Activated CD4-positive, alpha-beta memory T cell treated with anti-CD3 and anti-CD28 coated beads, Interleukin-2, amount 10 ng/mL, durations not matched to agents 7 days and 5 days (primary cell): Measurements from ENCODE around the gene COX7A2L. TPM values are rescaled to one million over a fixed set of nuclear protein-coding genes. Genes with fewer than 3 reads are reported as not detected.
"Not testable (repeated sequence)": the region's sequence is repeated elsewhere in the genome, so short reads cannot be mapped to it uniquely, and the experiment has no call there.

ENCODE experiments used
- CTCF ChIA-PET: fragments of 350-600 bp; sonication (Branson Sonifier 250); formaldehyde crosslinking; loops from one replicate; lab custom pipeline; 2021; ENCODE audit warnings: antibody characterized with exemption, inconsistent platforms; lab: Charles Lee
- POLR2A ChIA-PET: fragments of 350-600 bp; sonication (Branson Sonifier 250); formaldehyde crosslinking; loops from one replicate; lab custom pipeline; 2021; ENCODE audit warnings: antibody characterized with exemption; lab: Charles Lee
- DNase-seq: peaks from one replicate; pipeline ENCODE4 v3.0.0-alpha.2; 2020
- H3K27ac Mint-ChIP-seq: one replicate; pipeline ENCODE4 v1.8.0; 2021; ENCODE audit warnings: mild to moderate bottlenecking, mixed read lengths
- H3K27me3 Mint-ChIP-seq: one replicate; pipeline ENCODE4 v1.8.0; 2021; ENCODE audit warnings: mixed read lengths
- H3K36me3 Mint-ChIP-seq: one replicate; pipeline ENCODE4 v1.8.0; 2021; ENCODE audit warnings: low read depth, mixed read lengths
- H3K4me1 Mint-ChIP-seq: one replicate; pipeline ENCODE4 v1.8.0; 2021; ENCODE audit warnings: mixed read lengths
- H3K4me3 Mint-ChIP-seq: one replicate; pipeline ENCODE4 v1.8.0; 2021; ENCODE audit warnings: mild to moderate bottlenecking, mixed read lengths
- H3K9me3 Mint-ChIP-seq: one replicate; pipeline ENCODE4 v1.8.0; 2021; ENCODE audit warnings: mixed read lengths
- total RNA-seq, 2 experiments: library from RNA; stranded (reverse); gene quantifications; one replicate each; pipeline ENCODE4 v1.2.3, GENCODE V29; 2021

COX7A2L gene
- total RNA-seq, 2 experiments from 2014 or later, result 102 TPM

DNA sequence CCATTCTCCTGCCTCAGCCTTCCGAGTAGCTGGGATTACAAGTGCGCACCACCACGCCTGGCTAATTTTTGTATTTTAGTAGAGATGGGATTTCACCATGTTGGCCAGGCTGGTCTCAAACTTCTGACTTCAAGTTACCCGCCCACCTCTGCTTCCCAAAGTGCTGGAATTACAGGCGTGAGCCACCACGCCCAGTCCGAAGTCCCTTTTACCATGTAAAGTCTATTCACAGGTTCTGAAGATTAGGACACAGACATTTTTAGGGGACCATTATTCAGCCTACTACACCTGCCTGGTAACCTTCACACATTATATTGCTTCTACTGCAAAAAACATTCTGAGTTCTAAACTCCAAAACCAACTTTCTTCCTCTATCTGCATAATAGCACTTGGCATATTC, 19.0 kb upstream of the COX7A2L start:
- DNase-seq, H3K27ac Mint-ChIP-seq, POLR2A ChIA-PET, H3K27me3 Mint-ChIP-seq, H3K9me3 Mint-ChIP-seq, H3K4me1 Mint-ChIP-seq, H3K4me3 Mint-ChIP-seq, H3K36me3 Mint-ChIP-seq, CTCF ChIA-PET: not testable (repeated sequence)

DNA sequence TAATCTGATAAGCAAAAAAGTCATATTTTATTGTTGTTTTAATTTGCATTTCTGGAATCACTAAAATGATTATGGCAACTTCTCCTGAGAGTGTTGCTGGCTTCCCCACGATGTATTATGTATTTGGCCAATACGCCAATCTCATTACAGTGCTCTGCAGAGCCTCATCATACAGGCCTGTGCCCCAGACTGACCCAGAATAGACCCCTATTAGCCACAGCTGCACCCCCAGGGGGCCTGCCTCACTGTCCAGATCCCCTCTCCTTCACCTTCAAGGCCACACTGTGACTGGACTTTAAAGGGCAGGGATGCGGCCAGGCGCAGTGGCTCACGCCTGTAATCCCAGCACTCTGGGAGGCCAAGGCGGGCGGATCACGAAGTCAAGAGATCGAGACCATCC, 17.4 kb upstream of the COX7A2L start:
- H3K27me3 Mint-ChIP-seq, result peaks cover 3% of the 10 kb centered on the region
- H3K27ac Mint-ChIP-seq, result no peak overlapping the region
- peaks cover 2% of the 10 kb centered on the region for H3K4me1 Mint-ChIP-seq
- ChIA-PET CTCF (interaction anchor here (1.6 kb wide), 1 partner anchor 9 kb away, joined by 7 read pairs; no protein-coding TSS in a partner anchor), POLR2A (no interaction called here)
- H3K4me3 Mint-ChIP-seq, result no peak overlapping the region
- no peaks in the 10 kb centered on the region for H3K36me3 Mint-ChIP-seq
- DNase-seq, result no peak
- no peaks in the 10 kb centered on the region for H3K9me3 Mint-ChIP-seq

DNA sequence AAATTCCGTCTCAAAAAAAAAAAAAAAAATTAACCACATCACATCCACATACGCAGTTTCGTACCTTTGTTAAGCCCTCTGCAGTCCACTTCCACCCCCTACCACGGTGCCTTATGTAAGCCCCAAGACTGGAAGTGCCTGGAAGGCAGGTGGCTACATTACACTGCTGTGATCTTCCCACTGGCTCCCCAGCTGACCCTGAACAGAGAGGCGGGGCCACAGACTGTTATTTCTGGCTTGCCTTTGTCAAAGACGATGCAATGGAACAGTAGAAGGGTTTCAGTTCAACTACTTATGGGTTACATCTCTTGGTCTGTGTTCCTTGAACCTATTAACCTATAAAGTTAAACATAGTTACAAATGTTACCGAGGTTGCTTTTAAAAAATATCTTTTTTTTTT, 15.7 kb upstream of the COX7A2L start:
- no peaks in the 10 kb centered on the region for H3K36me3 Mint-ChIP-seq
- POLR2A ChIA-PET, result no interaction called here
- H3K4me1 Mint-ChIP-seq, result peaks cover 8% of the 10 kb centered on the region
- H3K27me3 Mint-ChIP-seq, result peaks cover 3% of the 10 kb centered on the region
- H3K27ac Mint-ChIP-seq, result no peak overlapping the region
- H3K9me3 Mint-ChIP-seq, result no peaks in the 10 kb centered on the region
- no peak overlapping the region for H3K4me3 Mint-ChIP-seq
- DNase-seq, result no peak
- CTCF ChIA-PET, result interaction anchor here (1.4 kb wide), 1 partner anchor 12 kb away, joined by 3 read pairs; no protein-coding TSS in a partner anchor

DNA sequence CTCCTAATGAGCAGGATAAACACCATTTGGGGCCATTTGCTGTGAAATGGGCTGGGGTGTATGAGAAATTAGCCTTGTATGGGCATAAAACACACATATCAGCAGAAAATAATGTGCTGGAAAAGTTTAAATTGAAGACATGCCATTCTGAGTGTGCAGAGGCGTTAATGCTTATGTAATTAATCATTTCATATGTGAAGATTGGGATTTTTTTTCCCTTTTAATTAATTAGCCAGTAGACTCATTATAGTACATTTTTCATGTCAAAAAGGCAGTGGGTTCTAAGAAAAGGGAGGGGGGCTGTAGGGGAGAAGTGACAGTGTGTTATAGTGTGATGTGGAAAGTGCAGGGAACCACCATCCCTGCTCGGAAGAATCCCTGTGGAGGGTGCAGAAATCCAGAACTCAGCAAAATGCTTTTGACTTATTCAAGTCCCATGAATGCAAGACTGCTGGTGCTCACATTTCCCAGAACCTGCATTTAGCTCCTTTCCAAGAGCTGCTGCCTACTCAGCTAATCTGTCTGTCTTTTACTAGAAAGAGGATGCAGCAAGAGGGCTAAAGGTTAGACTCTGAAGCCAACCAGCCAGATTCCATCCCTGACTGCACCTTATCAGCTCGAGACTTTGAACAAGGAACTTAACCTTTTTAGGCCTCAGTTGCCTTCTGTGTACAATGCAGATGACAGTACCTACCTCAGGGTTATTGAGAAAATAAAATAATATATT, 11.6 kb upstream of the COX7A2L start:
- H3K36me3 Mint-ChIP-seq, result no peaks in the 10 kb centered on the region
- CTCF ChIA-PET, result interaction anchor here (1.4 kb wide), 1 partner anchor 11 kb away, joined by 4 read pairs; no protein-coding TSS in a partner anchor
- POLR2A ChIA-PET, result interaction anchor here (1.1 kb wide), 2 partner anchors 9 to 11 kb away, joined by 3 read pairs; no protein-coding TSS in a partner anchor

DNA sequence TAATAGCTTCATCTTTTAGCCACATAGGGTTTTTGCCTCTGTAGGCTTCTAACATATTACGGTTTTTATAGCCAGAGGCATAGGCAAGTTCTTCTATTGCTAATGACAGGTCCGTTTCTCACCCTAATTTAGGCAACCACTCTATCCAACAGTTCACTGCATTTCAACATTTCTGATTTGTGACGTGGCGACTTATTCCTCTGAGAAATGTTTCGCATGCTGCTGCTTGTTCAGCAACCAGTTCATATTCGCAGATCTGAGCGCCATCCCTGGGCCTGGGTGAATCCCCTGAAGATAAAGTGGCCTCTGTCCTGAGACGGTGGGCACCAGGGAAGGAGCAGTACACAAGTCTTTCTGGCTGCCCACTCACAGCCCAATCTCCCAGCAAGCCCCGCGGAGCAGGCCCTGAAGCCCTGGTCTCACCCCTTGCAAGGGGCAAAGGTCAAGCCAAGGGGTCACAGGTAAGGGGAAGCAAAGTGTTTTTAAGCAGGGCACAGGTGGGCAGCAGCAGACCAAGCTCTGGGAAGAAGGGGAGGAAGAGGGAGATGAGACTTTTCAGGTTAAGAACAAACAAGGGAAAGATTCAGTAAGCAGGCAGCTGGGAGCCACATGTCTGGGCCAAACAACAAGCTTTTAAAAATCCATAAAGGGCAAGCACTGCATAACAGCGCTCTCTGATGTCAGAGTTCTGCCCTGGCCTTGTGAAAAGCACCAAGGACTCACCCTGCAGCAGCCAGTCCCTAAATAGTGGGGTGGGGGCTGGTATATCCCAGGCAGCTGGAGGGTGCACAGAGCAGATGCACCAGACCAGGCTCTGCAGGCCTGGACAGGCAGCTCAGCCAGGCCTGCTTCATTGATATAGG, 10.8 kb upstream of the COX7A2L start:
- H3K4me1 Mint-ChIP-seq, result peaks cover 10% of the 10 kb centered on the region
- no peaks in the 10 kb centered on the region for H3K36me3 Mint-ChIP-seq
- H3K9me3 Mint-ChIP-seq, result no peaks in the 10 kb centered on the region
- H3K4me3 Mint-ChIP-seq, result no peak overlapping the region
- ChIA-PET CTCF (interaction anchor here (0.7 to 1.1 kb wide), 3 partner anchors 14 to 186 kb away, joined by 3 to 4 read pairs (median 3); no protein-coding TSS in a partner anchor), POLR2A (interaction anchor here (1.1 kb wide), 1 partner anchor 10 kb away, joined by 3 read pairs; no protein-coding TSS in a partner anchor)
- no peaks in the 10 kb centered on the region for H3K27me3 Mint-ChIP-seq
- DNase-seq, result no peak
- no peak overlapping the region for H3K27ac Mint-ChIP-seq

More for the DNA sequence above, 11.6 kb upstream of the COX7A2L start:
- H3K27ac Mint-ChIP-seq, result no peak overlapping the region
- no peak overlapping the region for H3K4me3 Mint-ChIP-seq
- H3K9me3 Mint-ChIP-seq, result no peaks in the 10 kb centered on the region
- DNase-seq, result no peak
- H3K4me1 Mint-ChIP-seq, result peaks cover 9% of the 10 kb centered on the region
- no peaks in the 10 kb centered on the region for H3K27me3 Mint-ChIP-seq

DNA sequence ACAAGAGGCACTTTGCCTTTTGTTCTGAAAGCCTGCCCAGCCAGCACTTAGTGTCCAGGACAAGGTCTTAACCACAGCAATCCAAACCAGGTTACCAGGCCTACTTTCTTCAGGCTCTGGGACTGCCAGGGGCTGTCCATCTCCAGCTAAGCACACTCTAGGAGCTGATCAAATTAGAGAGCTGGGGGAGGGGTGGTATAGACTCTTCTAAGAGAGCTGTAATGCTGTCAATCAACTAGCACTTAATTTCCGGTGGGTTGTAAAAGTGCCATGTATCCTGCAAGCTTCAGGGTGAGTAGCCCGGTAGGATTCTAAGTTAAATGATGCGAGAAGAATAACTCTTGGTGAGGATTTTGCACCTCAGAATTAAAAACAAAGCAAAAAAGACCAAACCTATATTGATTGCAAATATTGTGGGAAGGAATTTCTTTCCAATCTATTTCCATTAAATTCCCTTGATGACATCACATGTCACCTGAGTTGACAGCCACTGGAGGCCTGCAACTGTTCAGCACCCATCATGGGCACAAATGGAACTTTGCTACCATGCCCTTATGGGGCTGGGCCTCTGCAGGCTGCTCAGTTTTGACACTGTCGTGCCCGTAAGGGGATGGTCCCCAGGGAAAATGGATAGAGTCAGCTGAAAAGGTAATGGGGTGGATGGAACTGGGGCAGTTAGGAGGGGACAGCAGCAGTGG, 8.7 kb upstream of the COX7A2L start:
- Mint-ChIP-seq H3K4me3 (no peak overlapping the region), H3K27me3 (peaks cover 4% of the 10 kb centered on the region), H3K4me1 (peaks cover 10% of the 10 kb centered on the region), H3K27ac (no peak overlapping the region), H3K36me3 (no peaks in the 10 kb centered on the region), H3K9me3 (no peaks in the 10 kb centered on the region)
- CTCF ChIA-PET, result no interaction called here
- DNase-seq, result no peak
- POLR2A ChIA-PET, result interaction anchor here (1.0 kb wide), 1 partner anchor 10 kb away, joined by 3 read pairs; no protein-coding TSS in a partner anchor

DNA sequence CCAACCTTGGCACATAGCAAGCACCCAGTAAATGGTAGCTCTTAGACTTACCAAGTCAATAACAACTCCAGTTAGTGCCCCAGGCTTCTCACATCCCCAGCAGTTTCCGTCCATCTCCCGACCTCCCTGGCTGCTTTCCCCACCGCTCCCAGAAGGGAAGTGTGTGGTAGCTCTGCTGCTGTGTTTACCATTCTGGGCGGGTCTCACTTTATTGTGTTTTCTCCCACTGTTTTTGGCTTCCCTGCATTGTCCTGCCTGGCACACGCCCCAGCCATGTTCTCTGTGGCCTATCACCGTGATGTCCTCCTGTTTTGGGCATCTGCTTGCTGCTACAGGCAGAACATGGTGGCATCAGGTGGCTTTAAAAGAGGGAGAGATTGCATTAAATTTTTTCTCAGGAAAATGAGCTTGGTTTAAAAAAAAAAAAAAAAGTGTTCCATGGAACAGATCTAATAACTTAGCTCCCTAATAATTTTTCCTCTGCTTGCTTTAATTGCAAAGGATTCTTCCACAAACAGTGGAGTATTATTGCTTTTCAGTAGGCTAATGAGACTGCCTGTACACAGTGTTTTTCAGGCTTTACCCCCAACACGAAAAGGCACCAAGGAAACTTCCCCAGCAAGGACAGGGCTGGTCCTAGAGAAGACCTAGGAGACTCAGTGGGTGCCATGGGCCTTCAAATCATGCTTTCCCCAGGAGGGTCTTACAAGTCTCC, 8.0 kb upstream of the COX7A2L start:
- Mint-ChIP-seq H3K4me3 (no peak overlapping the region), H3K4me1 (peaks cover 10% of the 10 kb centered on the region), H3K36me3 (no peaks in the 10 kb centered on the region), H3K27me3 (peaks cover 4% of the 10 kb centered on the region), H3K9me3 (no peaks in the 10 kb centered on the region), H3K27ac (no peak overlapping the region)
- ChIA-PET POLR2A (interaction anchor here (1.0 kb wide), 1 partner anchor 9 kb away, joined by 3 read pairs; no protein-coding TSS in a partner anchor), CTCF (no interaction called here)
- DNase-seq, result no peak

DNA sequence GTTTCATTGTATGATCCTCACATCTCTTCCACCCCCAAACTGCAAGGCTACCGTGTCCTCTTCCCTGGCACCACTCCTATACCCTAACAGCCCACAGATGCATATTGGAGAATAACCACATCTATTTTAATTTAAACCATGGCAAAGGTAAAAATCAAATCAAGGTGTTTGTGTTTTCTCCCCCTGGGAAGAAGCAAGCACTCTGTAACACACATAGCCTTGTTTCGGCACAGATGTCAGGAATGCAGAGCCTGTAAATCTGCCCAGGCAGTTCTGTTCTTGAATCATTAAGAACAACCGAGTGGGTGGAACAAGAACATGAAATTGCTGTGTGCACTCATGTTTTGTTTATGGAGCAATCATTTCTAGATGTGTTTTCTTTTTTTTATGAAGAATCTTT, 6.8 kb upstream of the COX7A2L start:
- peaks cover 7% of the 10 kb centered on the region for H3K4me1 Mint-ChIP-seq
- no peak for DNase-seq
- ChIA-PET CTCF (interaction anchor here (1.1 kb wide), 1 partner anchor 26 kb away, joined by 3 read pairs; no protein-coding TSS in a partner anchor), POLR2A (no interaction called here)
- peaks cover 6% of the 10 kb centered on the region for H3K27me3 Mint-ChIP-seq
- no peaks in the 10 kb centered on the region for H3K36me3 Mint-ChIP-seq
- H3K27ac Mint-ChIP-seq, result no peak overlapping the region
- no peak overlapping the region for H3K4me3 Mint-ChIP-seq
- H3K9me3 Mint-ChIP-seq, result no peaks in the 10 kb centered on the region

DNA sequence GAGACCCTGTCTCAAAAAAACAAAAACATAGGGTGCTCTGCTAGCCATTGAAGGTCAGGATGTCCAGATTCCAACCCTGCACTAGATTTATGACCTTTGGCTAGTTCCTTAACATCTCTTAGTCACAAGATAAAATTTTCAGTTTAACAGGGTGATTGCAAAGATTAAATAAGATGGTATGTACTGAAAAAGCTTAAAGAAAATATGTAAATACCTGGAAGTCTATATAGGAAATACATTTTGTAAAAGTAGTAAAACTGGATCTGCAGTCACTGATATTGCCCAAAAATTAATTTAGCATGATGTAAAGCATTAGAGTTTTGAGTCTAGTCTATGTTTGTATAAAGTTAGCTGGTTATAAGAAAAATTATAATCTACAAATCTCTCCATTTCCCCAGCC, 5.4 kb upstream of the COX7A2L start:
- Mint-ChIP-seq H3K36me3 (no peaks in the 10 kb centered on the region), H3K4me1 (peaks cover 11% of the 10 kb centered on the region), H3K27me3 (peaks cover 6% of the 10 kb centered on the region), H3K4me3 (no peak overlapping the region), H3K9me3 (no peaks in the 10 kb centered on the region), H3K27ac (no peak overlapping the region)
- DNase-seq, result no peak
- CTCF ChIA-PET, result no interaction called here
- POLR2A ChIA-PET, result no interaction called here

DNA sequence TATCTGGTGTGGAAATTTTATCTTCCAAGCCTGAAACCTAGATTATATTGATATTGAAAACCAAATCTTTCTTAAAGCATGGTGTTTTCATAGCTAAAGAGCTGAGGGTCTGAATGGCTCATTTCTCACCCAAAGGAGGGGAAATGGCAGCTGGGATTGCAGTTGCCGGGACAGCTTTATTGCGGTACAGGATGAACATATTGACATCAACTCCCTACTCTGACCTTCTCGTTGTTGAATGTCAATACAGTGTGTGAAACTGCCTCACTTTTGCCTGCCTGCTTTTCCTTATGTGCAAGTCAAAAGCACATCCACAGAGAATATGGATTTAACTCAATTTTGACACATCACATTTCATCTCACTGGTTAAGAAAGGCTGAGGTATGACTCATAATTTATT, 3.6 kb upstream of the COX7A2L start:
- H3K27me3 Mint-ChIP-seq, result peaks cover 6% of the 10 kb centered on the region
- CTCF ChIA-PET, result interaction anchor here (0.9 kb wide), 1 partner anchor 13 kb away, joined by 3 read pairs; no protein-coding TSS in a partner anchor
- no peak overlapping the region for H3K27ac Mint-ChIP-seq
- no peak for DNase-seq
- POLR2A ChIA-PET, result interaction anchor here (1.1 kb wide), 1 partner anchor 9 kb away, joined by 3 read pairs; no protein-coding TSS in a partner anchor
- no peaks in the 10 kb centered on the region for H3K36me3 Mint-ChIP-seq
- no peaks in the 10 kb centered on the region for H3K9me3 Mint-ChIP-seq
- H3K4me1 Mint-ChIP-seq, result peaks cover 19% of the 10 kb centered on the region
- no peak overlapping the region for H3K4me3 Mint-ChIP-seq

DNA sequence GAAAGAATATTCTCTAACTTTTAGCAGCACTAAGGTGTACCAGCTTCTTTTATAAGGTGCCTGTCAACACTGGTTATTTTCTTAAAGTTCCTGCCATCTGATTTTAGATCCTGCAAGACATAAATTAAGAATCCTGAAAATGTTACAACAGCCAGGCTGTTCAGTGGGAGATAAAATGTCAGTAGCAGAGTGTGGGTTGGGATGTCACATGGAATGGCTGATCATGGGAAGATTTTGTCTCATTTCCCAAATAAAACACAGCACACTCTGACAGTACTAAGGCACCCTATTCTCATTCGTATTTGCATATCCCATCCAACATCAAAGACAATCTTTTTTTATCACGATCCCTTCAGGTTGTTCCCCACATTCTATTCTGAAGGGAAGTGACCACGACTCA, 2.4 kb upstream of the COX7A2L start:
- Mint-ChIP-seq H3K36me3 (no peaks in the 10 kb centered on the region), H3K4me1 (peaks cover 31% of the 10 kb centered on the region), H3K9me3 (no peaks in the 10 kb centered on the region), H3K4me3 (no peak overlapping the region), H3K27ac (no peak overlapping the region), H3K27me3 (peaks cover 6% of the 10 kb centered on the region)
- CTCF ChIA-PET, result interaction anchor here (0.6 to 1.1 kb wide), 4 partner anchors 24 to 854 kb away, joined by 3 to 4 read pairs (median 4); no protein-coding TSS in a partner anchor
- no peak for DNase-seq
- POLR2A ChIA-PET, result interaction anchor here (1.1 kb wide), 1 partner anchor 10 kb away, joined by 3 read pairs; no protein-coding TSS in a partner anchor
